ENCODE data around the gene UGCG.
"Not testable (repeated sequence)": the region's sequence is repeated elsewhere in the genome, so short reads cannot be mapped to it uniquely, and the experiment has no call there.

UGCG gene

GRCh38 chr9:111952559-111952958 is 55.9 kb downstream of the UGCG start:
- no peak overlapping the region for H3K4me3 ChIP-seq (ENCODE audit: low read depth, low read length)
- TF ChIP-seq CTCF (IDR thresholded peaks at IDR 0.05; ENCODE audit: borderline replicate concordance, insufficient read depth, low read depth, low read length), result no peak

- no peak for TF ChIP-seq CTCF (IDR thresholded peaks at IDR 0.05; ENCODE audit: borderline replicate concordance, insufficient read depth, low read depth, low read length)
- H3K4me3 ChIP-seq (ENCODE audit: low read depth, low read length), result no peak overlapping the region
These were observed 56.8 kb downstream of the UGCG start for GRCh38 chr9:111953444-111953843.

GRCh38 chr9:111955048-111955447 is 58.4 kb downstream of the UGCG start:
- TF ChIP-seq CTCF (IDR thresholded peaks at IDR 0.05; ENCODE audit: borderline replicate concordance, insufficient read depth, low read depth, low read length), result no peak
- H3K4me3 ChIP-seq (ENCODE audit: low read depth, low read length), result no peak overlapping the region

- no peak for TF ChIP-seq CTCF (IDR thresholded peaks at IDR 0.05; ENCODE audit: borderline replicate concordance, insufficient read depth, low read depth, low read length)
- H3K4me3 ChIP-seq (ENCODE audit: low read depth, low read length), result no peak overlapping the region
These were observed 61.4 kb downstream of the UGCG start for GRCh38 chr9:111957856-111958631.

DNA sequence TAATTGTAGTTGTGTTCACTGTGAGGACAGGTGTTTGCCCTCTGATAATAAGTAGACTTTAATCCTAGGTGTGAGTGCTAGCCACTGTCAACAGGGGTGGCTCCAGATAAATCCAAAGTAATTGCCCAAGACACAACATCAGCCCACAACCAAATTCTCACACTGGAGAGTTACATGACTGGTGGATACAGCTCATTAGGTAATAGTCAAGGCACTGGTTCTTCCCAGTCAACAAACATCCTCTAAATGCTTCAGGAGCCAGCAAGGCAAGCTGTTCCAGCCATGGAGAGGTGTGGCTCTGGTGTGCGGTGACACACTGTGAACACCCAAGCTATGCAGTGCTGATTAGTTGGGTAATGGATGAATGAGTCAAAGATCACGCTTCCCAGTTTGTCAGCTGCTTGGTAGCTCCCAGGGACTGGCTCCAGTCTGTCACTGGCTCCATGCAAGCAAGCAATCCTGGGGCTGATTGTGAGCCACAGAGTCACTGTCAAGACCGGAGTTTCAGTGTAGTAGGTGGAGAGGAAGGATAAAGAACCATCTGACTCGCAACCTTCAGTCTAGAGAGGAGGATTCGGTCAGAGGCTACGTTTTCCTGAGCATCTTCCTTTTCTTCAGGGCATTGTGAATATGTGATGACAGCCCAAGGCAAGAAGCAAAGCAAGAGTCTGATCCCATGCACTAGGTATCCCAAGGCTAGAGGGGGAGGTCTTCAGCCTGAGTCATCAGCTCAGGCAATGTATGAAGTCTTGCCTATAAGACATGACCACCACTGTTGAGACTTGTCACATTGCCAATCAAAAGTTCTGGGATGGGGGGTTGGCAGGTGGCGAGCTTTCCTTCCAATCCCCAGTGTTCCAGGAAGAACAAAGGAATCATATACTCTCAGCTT is 63.1 kb downstream of the UGCG start:
- no peak for TF ChIP-seq CTCF (IDR thresholded peaks at IDR 0.05; ENCODE audit: borderline replicate concordance, insufficient read depth, low read depth, low read length)
- no peak overlapping the region for H3K4me3 ChIP-seq (ENCODE audit: low read depth, low read length)

- H3K4me3 ChIP-seq (ENCODE audit: low read depth, low read length), result not testable (repeated sequence)
These were observed 63.9 kb downstream of the UGCG start for GRCh38 chr9:111960485-111960884.

DNA sequence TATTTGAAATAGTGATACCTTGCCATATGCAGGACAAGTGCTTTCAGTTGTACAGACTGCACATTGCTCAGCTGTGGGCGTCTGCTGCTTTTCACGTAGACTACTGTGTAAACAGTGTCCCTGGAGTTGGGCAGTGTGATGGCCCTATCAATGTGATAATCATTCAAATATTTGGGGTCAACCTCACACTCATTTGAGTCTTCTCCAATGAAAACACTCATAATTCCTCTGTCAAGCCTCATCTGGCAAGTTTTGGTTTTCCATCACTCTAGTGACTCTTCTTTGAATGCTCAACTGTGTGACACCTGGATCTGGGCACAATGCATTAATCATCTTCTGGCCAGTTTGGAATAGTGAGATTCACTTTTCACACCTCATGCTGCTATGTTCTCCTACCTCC is 64.4 kb downstream of the UGCG start:
- H3K4me3 ChIP-seq (ENCODE audit: low read depth, low read length), result no peak overlapping the region
- no peak for TF ChIP-seq CTCF (IDR thresholded peaks at IDR 0.05; ENCODE audit: borderline replicate concordance, insufficient read depth, low read depth, low read length)
